ENCODE data around the gene WNT11.
"Not testable (repeated sequence)": the region's sequence is repeated elsewhere in the genome, so short reads cannot be mapped to it uniquely, and the experiment has no call there.

The WNT11 gene

GRCh38 chr11:76203937-76204336, 2.4 kb downstream of the WNT11 start:
- no peak overlapping the region for H3K4me3 Mint-ChIP-seq
- peaks cover 34% of the 10 kb centered on the region for H3K4me1 Mint-ChIP-seq
- ATAC-seq (no peak), DNase-seq (no peak)
- peaks cover 78% of the 10 kb centered on the region for H3K27me3 Mint-ChIP-seq
- H3K27ac Mint-ChIP-seq: no peak overlapping the region
- H3K9me3 Mint-ChIP-seq: no peaks in the 10 kb centered on the region

DNA sequence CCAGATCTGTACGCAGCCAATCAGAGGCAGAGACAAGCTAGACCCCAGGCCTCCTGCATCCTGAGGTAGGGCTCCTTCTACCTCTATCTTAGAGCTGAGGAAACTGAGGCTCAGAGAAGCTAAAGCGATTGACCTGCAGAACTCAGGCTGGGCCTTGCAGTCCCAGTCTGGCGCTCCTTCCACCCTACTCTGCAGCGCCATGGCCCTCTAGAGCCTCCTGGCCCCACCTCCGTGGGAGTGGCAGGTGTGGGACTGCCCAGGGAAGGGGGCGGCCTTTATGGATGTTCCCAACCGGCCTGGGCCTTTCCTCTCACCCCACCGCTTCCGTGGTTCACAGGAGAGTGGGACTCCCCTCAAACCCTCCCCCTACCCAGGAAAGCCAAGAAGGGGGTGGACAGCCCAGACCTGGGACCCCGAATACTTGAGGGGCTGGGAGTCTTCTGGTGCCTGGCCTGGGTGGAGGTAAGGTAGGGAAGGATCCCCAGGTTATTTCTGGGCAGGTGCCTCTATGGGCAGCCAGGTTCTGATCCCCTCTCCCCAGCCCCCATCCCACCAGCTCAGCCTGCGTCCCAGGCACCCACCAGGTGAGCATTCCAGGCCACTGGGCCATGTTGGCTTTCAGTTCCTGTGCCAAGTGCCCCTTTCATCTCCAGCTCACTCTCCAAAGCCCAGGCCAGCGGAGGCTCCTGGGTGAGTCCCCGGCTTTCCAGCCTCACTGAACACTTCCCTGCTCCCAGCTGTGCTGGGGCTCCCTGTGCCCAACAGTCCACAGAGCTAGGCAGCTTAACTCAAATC, 3.0 kb downstream of the WNT11 start:
- ATAC-seq (no peak), DNase-seq (no peak)
- no peak overlapping the region for H3K4me3 Mint-ChIP-seq
- H3K4me1 Mint-ChIP-seq: peaks cover 28% of the 10 kb centered on the region
- H3K27me3 Mint-ChIP-seq: peaks cover 72% of the 10 kb centered on the region
- no peaks in the 10 kb centered on the region for H3K9me3 Mint-ChIP-seq
- no peak overlapping the region for H3K27ac Mint-ChIP-seq

- peaks cover 17% of the 10 kb centered on the region for H3K4me1 Mint-ChIP-seq
- peaks cover 58% of the 10 kb centered on the region for H3K27me3 Mint-ChIP-seq
- no peak overlapping the region for H3K4me3 Mint-ChIP-seq
- H3K9me3 Mint-ChIP-seq: no peaks in the 10 kb centered on the region
- DNase-seq: no peak
- no peak for ATAC-seq
- H3K27ac Mint-ChIP-seq: no peak overlapping the region
Measured at GRCh38 chr11:76201672-76202412, 4.5 kb downstream of the WNT11 start.

- peaks cover 50% of the 10 kb centered on the region for H3K27me3 Mint-ChIP-seq
- H3K4me1 Mint-ChIP-seq: peaks cover 9% of the 10 kb centered on the region
- ATAC-seq (no peak), DNase-seq (no peak)
- H3K9me3 Mint-ChIP-seq: no peaks in the 10 kb centered on the region
- no peak overlapping the region for H3K27ac Mint-ChIP-seq
- H3K4me3 Mint-ChIP-seq: no peak overlapping the region
Measured at GRCh38 chr11:76201056-76201455, 5.2 kb downstream of the WNT11 start.

GRCh38 chr11:76200006-76200940, 6.0 kb downstream of the WNT11 start:
- no peak overlapping the region for H3K4me3 Mint-ChIP-seq
- no peak for DNase-seq
- H3K4me1 Mint-ChIP-seq: peaks cover 1% of the 10 kb centered on the region
- H3K27ac Mint-ChIP-seq: peak overlapping the region in 1 of 2 donors; percentile 27
- ATAC-seq: peak; percentile 21
- peaks cover 42% of the 10 kb centered on the region for H3K27me3 Mint-ChIP-seq
- no peaks in the 10 kb centered on the region for H3K9me3 Mint-ChIP-seq

DNA sequence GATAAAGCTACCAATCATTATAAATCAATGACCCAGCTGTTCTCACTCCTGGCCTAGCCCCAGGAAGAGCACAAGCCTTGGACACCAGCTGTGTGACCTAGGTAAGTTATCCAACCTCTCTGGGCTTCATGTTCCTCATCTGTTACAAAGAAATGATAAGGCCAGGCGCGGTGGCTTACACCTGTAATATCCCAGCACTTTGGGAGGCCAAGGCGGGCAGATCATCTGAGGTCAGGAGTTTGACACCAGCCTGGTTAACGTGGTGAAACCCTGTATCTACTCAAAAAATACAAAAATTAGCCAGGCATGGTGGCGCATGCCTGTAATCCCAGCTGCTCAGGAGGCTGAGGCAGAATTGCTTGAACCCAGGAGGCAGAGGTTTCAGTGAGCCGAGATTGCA, 7.6 kb downstream of the WNT11 start:
- H3K9me3 Mint-ChIP-seq, H3K4me1 Mint-ChIP-seq, H3K4me3 Mint-ChIP-seq, DNase-seq, ATAC-seq, H3K27ac Mint-ChIP-seq: not testable (repeated sequence)
- peaks cover 27% of the 10 kb centered on the region for H3K27me3 Mint-ChIP-seq

- Mint-ChIP-seq H3K27me3 (peaks cover 21% of the 10 kb centered on the region), H3K4me3 (no peak overlapping the region), H3K4me1 (no peaks in the 10 kb centered on the region), H3K27ac (no peak overlapping the region), H3K9me3 (no peaks in the 10 kb centered on the region)
- ATAC-seq (no peak), DNase-seq (no peak)
Measured at GRCh38 chr11:76197941-76198640, 8.2 kb downstream of the WNT11 start.

DNA sequence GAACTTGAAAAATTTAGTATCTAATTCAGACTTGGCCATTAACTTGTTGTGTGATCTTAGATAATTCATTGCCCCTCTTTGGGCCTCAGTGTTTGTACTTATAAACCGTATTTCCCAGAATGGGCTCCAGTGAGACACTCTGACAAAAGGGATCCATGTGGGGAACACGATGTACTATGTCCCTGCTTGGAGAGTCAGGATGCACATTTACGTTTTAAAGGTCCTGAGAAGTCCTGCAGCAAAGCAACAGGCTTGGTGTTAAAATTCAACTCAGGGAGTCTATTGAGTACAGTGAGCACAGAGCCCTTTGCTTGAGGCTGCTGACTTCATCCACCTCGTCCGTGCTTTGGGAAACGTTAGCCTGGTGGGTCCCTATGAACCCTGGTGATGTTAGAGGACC, 9.0 kb downstream of the WNT11 start:
- DNase-seq (no peak), ATAC-seq (no peak)
- no peak overlapping the region for H3K4me3 Mint-ChIP-seq
- H3K4me1 Mint-ChIP-seq: no peaks in the 10 kb centered on the region
- H3K27me3 Mint-ChIP-seq: peaks cover 13% of the 10 kb centered on the region
- no peak overlapping the region for H3K27ac Mint-ChIP-seq
- no peaks in the 10 kb centered on the region for H3K9me3 Mint-ChIP-seq

- ATAC-seq (no peak), DNase-seq (no peak)
- Mint-ChIP-seq H3K27me3 (peaks cover 8% of the 10 kb centered on the region), H3K4me1 (no peaks in the 10 kb centered on the region), H3K27ac (no peak overlapping the region), H3K4me3 (no peak overlapping the region), H3K9me3 (no peaks in the 10 kb centered on the region)
Measured at GRCh38 chr11:76196849-76197248, 9.5 kb downstream of the WNT11 start.

DNA sequence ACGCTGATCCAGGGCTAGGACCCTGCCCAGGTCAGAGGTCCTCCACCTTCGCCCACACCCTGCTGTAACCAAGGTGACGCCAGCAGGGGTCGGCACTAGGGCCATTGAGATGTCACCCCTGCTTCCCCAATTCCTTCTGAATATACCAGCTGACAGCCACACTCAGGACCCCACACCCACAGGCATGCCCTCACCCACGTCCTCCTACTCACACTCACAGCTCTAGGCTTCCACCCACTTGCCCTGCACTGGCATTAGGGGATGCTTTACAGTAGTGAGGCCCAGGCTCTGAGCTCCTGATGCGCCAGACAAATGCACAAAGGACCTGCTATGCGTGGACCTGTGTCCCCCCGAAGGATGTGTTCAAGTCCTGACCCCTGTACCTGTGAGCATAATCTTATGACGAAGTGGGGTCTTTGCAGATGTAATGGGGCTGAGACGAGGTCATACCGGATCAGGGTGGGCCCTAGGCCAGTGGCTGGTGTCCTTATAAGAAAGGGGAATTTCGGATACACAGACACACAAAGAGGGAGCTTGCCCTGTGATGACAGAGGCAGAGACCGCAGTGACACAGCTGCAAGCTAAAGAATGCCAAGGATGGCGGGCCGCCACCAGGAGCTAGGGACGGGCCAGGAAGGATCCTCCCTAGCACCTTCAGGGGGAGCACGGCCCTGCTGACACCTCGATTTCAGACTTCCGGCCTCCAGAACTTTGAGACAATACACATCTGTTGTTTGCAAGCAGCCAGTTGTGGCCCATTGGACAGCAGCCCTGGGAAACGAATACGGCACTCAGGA, 11.2 kb downstream of the WNT11 start:
- DNase-seq: no peak
- ATAC-seq: peak; percentile 15
- Mint-ChIP-seq H3K27me3 (no peaks in the 10 kb centered on the region), H3K4me3 (no peak overlapping the region), H3K9me3 (no peaks in the 10 kb centered on the region), H3K4me1 (no peaks in the 10 kb centered on the region), H3K27ac (no peak overlapping the region)

GRCh38 chr11:76193219-76193618, 13.1 kb downstream of the WNT11 start:
- ATAC-seq: no peak
- no peak overlapping the region for H3K27ac Mint-ChIP-seq
- no peaks in the 10 kb centered on the region for H3K9me3 Mint-ChIP-seq
- no peak for DNase-seq
- H3K27me3 Mint-ChIP-seq: no peaks in the 10 kb centered on the region
- no peak overlapping the region for H3K4me3 Mint-ChIP-seq
- no peaks in the 10 kb centered on the region for H3K4me1 Mint-ChIP-seq

DNA sequence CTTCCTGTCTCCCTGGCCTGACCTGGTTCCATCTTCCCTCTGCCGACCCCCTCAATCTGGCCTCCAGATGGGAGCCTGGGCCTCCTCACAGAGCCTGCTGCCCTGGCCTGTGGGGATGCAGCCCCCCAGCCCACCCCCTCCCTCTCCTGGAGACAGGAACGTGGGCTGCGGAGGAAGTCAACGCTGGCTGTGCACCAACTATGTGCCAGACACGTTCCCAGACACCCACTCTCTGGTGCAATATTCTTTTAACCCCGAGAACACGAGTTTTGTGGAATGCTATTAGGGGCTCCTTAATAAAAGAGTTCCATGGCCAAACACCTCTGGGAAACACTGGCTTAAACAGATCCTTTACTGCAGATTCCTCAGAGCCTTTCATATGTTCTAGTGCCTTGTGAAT, 15.9 kb downstream of the WNT11 start:
- H3K4me1 Mint-ChIP-seq: no peaks in the 10 kb centered on the region
- H3K27me3 Mint-ChIP-seq: no peaks in the 10 kb centered on the region

DNA sequence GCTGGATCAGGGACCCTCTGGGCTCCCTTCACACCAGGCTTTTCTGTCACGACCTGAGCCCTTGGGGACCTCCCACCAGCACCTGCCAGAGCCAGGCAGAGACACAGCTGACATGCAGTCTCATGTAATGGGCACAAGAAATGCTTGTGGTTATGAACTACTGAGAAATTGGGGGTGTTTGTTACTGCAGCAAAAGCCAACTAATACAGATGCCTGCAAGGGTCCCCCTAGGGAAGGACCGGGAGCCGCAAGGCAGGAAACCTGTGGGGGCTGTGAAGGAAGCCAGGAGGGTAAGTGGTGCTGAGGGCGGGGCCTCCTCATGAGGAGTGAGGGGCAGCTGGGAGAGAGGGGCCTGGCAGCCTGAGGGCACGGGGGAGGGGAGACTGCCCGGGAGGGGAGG, 16.6 kb downstream of the WNT11 start:
- no peak for DNase-seq
- H3K4me3 Mint-ChIP-seq: no peak overlapping the region
- H3K4me1 Mint-ChIP-seq: no peaks in the 10 kb centered on the region
- no peaks in the 10 kb centered on the region for H3K27me3 Mint-ChIP-seq
- H3K9me3 Mint-ChIP-seq: no peaks in the 10 kb centered on the region
- no peak for ATAC-seq
- no peak overlapping the region for H3K27ac Mint-ChIP-seq

More for the DNA sequence above, 15.9 kb downstream of the WNT11 start:
- Mint-ChIP-seq H3K4me3 (no peak overlapping the region), H3K9me3 (no peaks in the 10 kb centered on the region), H3K27ac (peak overlapping the region in 1 of 2 donors; percentile 44)
- ATAC-seq (no peak), DNase-seq (no peak)

DNA sequence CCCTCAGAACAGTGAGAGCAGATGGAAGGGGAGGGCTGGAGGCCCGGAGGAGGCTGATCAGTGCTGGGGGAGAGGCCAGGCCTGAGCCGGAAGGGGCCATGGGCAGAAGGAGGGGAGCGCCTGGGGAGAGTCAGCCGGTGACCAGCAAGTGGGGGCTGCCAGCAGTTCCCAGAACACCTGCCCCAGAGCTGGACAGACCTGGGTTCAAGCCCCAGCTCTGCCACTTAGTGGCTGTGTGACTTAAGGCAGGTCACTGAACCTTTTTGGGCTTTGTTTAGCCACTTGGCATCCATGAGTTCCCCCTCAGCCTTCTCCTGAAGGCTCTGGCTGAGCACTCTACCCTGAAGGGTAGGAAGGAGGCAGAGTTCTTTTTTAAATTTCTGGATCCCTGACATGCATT, 17.4 kb downstream of the WNT11 start:
- Mint-ChIP-seq H3K27ac (no peak overlapping the region), H3K27me3 (no peaks in the 10 kb centered on the region)
- no peak for ATAC-seq

More for the DNA sequence above, 17.4 kb downstream of the WNT11 start:
- Mint-ChIP-seq H3K4me3 (no peak overlapping the region), H3K9me3 (no peaks in the 10 kb centered on the region), H3K4me1 (no peaks in the 10 kb centered on the region)
- no peak for DNase-seq
